Measurements from ENCODE around the gene GUCY1B1.

Gene GUCY1B1

GRCh38 chr4:155800685-155801343, 42.0 kb downstream of the GUCY1B1 start:
- Histone ChIP-seq H3K4me1 (ENCODE audit: control insufficient read depth, insufficient read depth, low read length) (no peaks in the 10 kb centered on the region), H3K9ac (ENCODE audit: low read length) (no peak overlapping the region), H3K27me3 (ENCODE audit: control insufficient read depth, insufficient read depth, low read length) (no peaks in the 10 kb centered on the region), H3K36me3 (ENCODE audit: control insufficient read depth, insufficient read depth, low read length) (no peaks in the 10 kb centered on the region), H3K9me3 (ENCODE audit: control insufficient read depth, insufficient read depth, low read depth, low read length) (no peaks in the 10 kb centered on the region), H3K27ac (ENCODE audit: low read depth, low read length) (no peak overlapping the region), H3K4me3 (ENCODE audit: low read depth, low read length) (no peak overlapping the region)

- H3K36me3 ChIP-seq (ENCODE audit: control insufficient read depth, insufficient read depth, low read length): no peaks in the 10 kb centered on the region
- no peak overlapping the region for H3K27ac ChIP-seq (ENCODE audit: low read depth, low read length)
- no peaks in the 10 kb centered on the region for H3K27me3 ChIP-seq (ENCODE audit: control insufficient read depth, insufficient read depth, low read length)
- no peaks in the 10 kb centered on the region for H3K4me1 ChIP-seq (ENCODE audit: control insufficient read depth, insufficient read depth, low read length)
- H3K4me3 ChIP-seq (ENCODE audit: low read depth, low read length): no peak overlapping the region
- H3K9ac ChIP-seq (ENCODE audit: low read length): no peak overlapping the region
- H3K9me3 ChIP-seq (ENCODE audit: control insufficient read depth, insufficient read depth, low read depth, low read length): no peaks in the 10 kb centered on the region
Observed at GRCh38 chr4:155802190-155802959, 43.6 kb downstream of the GUCY1B1 start.

- Histone ChIP-seq H3K4me3 (ENCODE audit: low read depth, low read length) (no peak overlapping the region), H3K9me3 (ENCODE audit: control insufficient read depth, insufficient read depth, low read depth, low read length) (no peaks in the 10 kb centered on the region), H3K9ac (ENCODE audit: low read length) (no peak overlapping the region), H3K27ac (ENCODE audit: low read depth, low read length) (no peak overlapping the region), H3K36me3 (ENCODE audit: control insufficient read depth, insufficient read depth, low read length) (no peaks in the 10 kb centered on the region), H3K4me1 (ENCODE audit: control insufficient read depth, insufficient read depth, low read length) (no peaks in the 10 kb centered on the region), H3K27me3 (ENCODE audit: control insufficient read depth, insufficient read depth, low read length) (no peaks in the 10 kb centered on the region)
Observed at GRCh38 chr4:155805016-155805415, 46.2 kb downstream of the GUCY1B1 start.

GRCh38 chr4:155807021-155807420, 48.2 kb downstream of the GUCY1B1 start:
- H3K9ac ChIP-seq (ENCODE audit: low read length): no peak overlapping the region
- H3K36me3 ChIP-seq (ENCODE audit: control insufficient read depth, insufficient read depth, low read length): no peaks in the 10 kb centered on the region
- H3K4me1 ChIP-seq (ENCODE audit: control insufficient read depth, insufficient read depth, low read length): no peaks in the 10 kb centered on the region
- no peaks in the 10 kb centered on the region for H3K9me3 ChIP-seq (ENCODE audit: control insufficient read depth, insufficient read depth, low read depth, low read length)
- no peak overlapping the region for H3K4me3 ChIP-seq (ENCODE audit: low read depth, low read length)
- no peaks in the 10 kb centered on the region for H3K27me3 ChIP-seq (ENCODE audit: control insufficient read depth, insufficient read depth, low read length)
- no peak overlapping the region for H3K27ac ChIP-seq (ENCODE audit: low read depth, low read length)

GRCh38 chr4:155809835-155810234, 51.0 kb downstream of the GUCY1B1 start:
- Histone ChIP-seq H3K4me1 (ENCODE audit: control insufficient read depth, insufficient read depth, low read length) (no peaks in the 10 kb centered on the region), H3K9ac (ENCODE audit: low read length) (no peak overlapping the region), H3K4me3 (ENCODE audit: low read depth, low read length) (no peak overlapping the region), H3K27ac (ENCODE audit: low read depth, low read length) (no peak overlapping the region), H3K36me3 (ENCODE audit: control insufficient read depth, insufficient read depth, low read length) (no peaks in the 10 kb centered on the region), H3K9me3 (ENCODE audit: control insufficient read depth, insufficient read depth, low read depth, low read length) (no peaks in the 10 kb centered on the region), H3K27me3 (ENCODE audit: control insufficient read depth, insufficient read depth, low read length) (no peaks in the 10 kb centered on the region)

- Histone ChIP-seq H3K9ac (ENCODE audit: low read length) (no peak overlapping the region), H3K36me3 (ENCODE audit: control insufficient read depth, insufficient read depth, low read length) (no peaks in the 10 kb centered on the region), H3K9me3 (ENCODE audit: control insufficient read depth, insufficient read depth, low read depth, low read length) (no peaks in the 10 kb centered on the region), H3K4me3 (ENCODE audit: low read depth, low read length) (no peak overlapping the region), H3K27ac (ENCODE audit: low read depth, low read length) (no peak overlapping the region), H3K27me3 (ENCODE audit: control insufficient read depth, insufficient read depth, low read length) (no peaks in the 10 kb centered on the region), H3K4me1 (ENCODE audit: control insufficient read depth, insufficient read depth, low read length) (no peaks in the 10 kb centered on the region)
Observed at GRCh38 chr4:155811083-155811482, 52.3 kb downstream of the GUCY1B1 start.

- peaks cover 4% of the 10 kb centered on the region; the same call in 1 of the 2 replicates for H3K4me1 ChIP-seq (ENCODE audit: control insufficient read depth, insufficient read depth, low read length)
- no peak overlapping the region for H3K9ac ChIP-seq (ENCODE audit: low read length)
- no peak overlapping the region for H3K4me3 ChIP-seq (ENCODE audit: low read depth, low read length)
- no peaks in the 10 kb centered on the region for H3K9me3 ChIP-seq (ENCODE audit: control insufficient read depth, insufficient read depth, low read depth, low read length)
- H3K27me3 ChIP-seq (ENCODE audit: control insufficient read depth, insufficient read depth, low read length): no peaks in the 10 kb centered on the region
- H3K36me3 ChIP-seq (ENCODE audit: control insufficient read depth, insufficient read depth, low read length): no peaks in the 10 kb centered on the region
- no peak overlapping the region for H3K27ac ChIP-seq (ENCODE audit: low read depth, low read length)
Observed at GRCh38 chr4:155818639-155819038, 59.8 kb downstream of the GUCY1B1 start.

GRCh38 chr4:155819066-155819465, 60.2 kb downstream of the GUCY1B1 start:
- Histone ChIP-seq H3K27me3 (ENCODE audit: control insufficient read depth, insufficient read depth, low read length) (no peaks in the 10 kb centered on the region), H3K36me3 (ENCODE audit: control insufficient read depth, insufficient read depth, low read length) (no peaks in the 10 kb centered on the region), H3K4me1 (ENCODE audit: control insufficient read depth, insufficient read depth, low read length) (peaks cover 4% of the 10 kb centered on the region; the same call in 1 of the 2 replicates), H3K4me3 (ENCODE audit: low read depth, low read length) (no peak overlapping the region), H3K9ac (ENCODE audit: low read length) (no peak overlapping the region), H3K9me3 (ENCODE audit: control insufficient read depth, insufficient read depth, low read depth, low read length) (no peaks in the 10 kb centered on the region), H3K27ac (ENCODE audit: low read depth, low read length) (no peak overlapping the region)

- Histone ChIP-seq H3K36me3 (ENCODE audit: control insufficient read depth, insufficient read depth, low read length) (no peaks in the 10 kb centered on the region), H3K4me3 (ENCODE audit: low read depth, low read length) (no peak overlapping the region), H3K27me3 (ENCODE audit: control insufficient read depth, insufficient read depth, low read length) (no peaks in the 10 kb centered on the region), H3K27ac (ENCODE audit: low read depth, low read length) (no peak overlapping the region), H3K9ac (ENCODE audit: low read length) (no peak overlapping the region), H3K4me1 (ENCODE audit: control insufficient read depth, insufficient read depth, low read length) (peaks cover 4% of the 10 kb centered on the region; the same call in 1 of the 2 replicates), H3K9me3 (ENCODE audit: control insufficient read depth, insufficient read depth, low read depth, low read length) (no peaks in the 10 kb centered on the region)
Observed at GRCh38 chr4:155820887-155821518, 62.2 kb downstream of the GUCY1B1 start.

- Histone ChIP-seq H3K36me3 (ENCODE audit: control insufficient read depth, insufficient read depth, low read length) (no peaks in the 10 kb centered on the region), H3K9ac (ENCODE audit: low read length) (no peak overlapping the region), H3K9me3 (ENCODE audit: control insufficient read depth, insufficient read depth, low read depth, low read length) (no peaks in the 10 kb centered on the region), H3K4me3 (ENCODE audit: low read depth, low read length) (no peak overlapping the region), H3K27me3 (ENCODE audit: control insufficient read depth, insufficient read depth, low read length) (no peaks in the 10 kb centered on the region), H3K4me1 (ENCODE audit: control insufficient read depth, insufficient read depth, low read length) (peaks cover 4% of the 10 kb centered on the region; the same call in 1 of the 2 replicates), H3K27ac (ENCODE audit: low read depth, low read length) (no peak overlapping the region)
Observed at GRCh38 chr4:155822572-155822971, 63.8 kb downstream of the GUCY1B1 start.

- Histone ChIP-seq H3K4me1 (ENCODE audit: control insufficient read depth, insufficient read depth, low read length) (no peaks in the 10 kb centered on the region), H3K9ac (ENCODE audit: low read length) (no peak overlapping the region), H3K27ac (ENCODE audit: low read depth, low read length) (no peak overlapping the region), H3K9me3 (ENCODE audit: control insufficient read depth, insufficient read depth, low read depth, low read length) (no peaks in the 10 kb centered on the region), H3K36me3 (ENCODE audit: control insufficient read depth, insufficient read depth, low read length) (no peaks in the 10 kb centered on the region), H3K27me3 (ENCODE audit: control insufficient read depth, insufficient read depth, low read length) (no peaks in the 10 kb centered on the region), H3K4me3 (ENCODE audit: low read depth, low read length) (no peak overlapping the region)
Observed at GRCh38 chr4:155828628-155829027, 69.8 kb downstream of the GUCY1B1 start.

All from HUES6 (cell line).